Liver (tissue), 9 donors: Measurements from ENCODE around the gene LRRD1. TPM values are rescaled to one million over a fixed set of nuclear protein-coding genes. Genes with fewer than 3 reads are reported as not detected.

Source experiments
- DNase-seq: peaks from one replicate; pipeline ENCODE4 v3.0.0-alpha.2; 2017; ENCODE audit warnings: low spot score
- H3K27ac ChIP-seq, 2 donors: one replicate each; pipeline ENCODE4 v1.7.0; 2013; ENCODE audit warnings: inconsistent platforms in 2 of 2, low read length in 2 of 2, control low read depth in 1 of 2, low read depth in 1 of 2, mild to moderate bottlenecking in 1 of 2
- H3K27me3 ChIP-seq, 4 donors: one replicate each; pipeline versions ENCODE4 v1.6.1 to v1.7.0; 2013; ENCODE audit warnings: low read length in 3 of 4, inconsistent platforms in 1 of 4, mild to moderate bottlenecking in 1 of 4, moderate library complexity in 1 of 4; ENCODE audit not compliant: control insufficient read depth in 4 of 4, insufficient read depth in 4 of 4
- H3K36me3 ChIP-seq, 4 donors: one replicate each; pipeline versions ENCODE4 v1.6.1 to v1.7.0; 2013; ENCODE audit warnings: low read length in 3 of 4, mild to moderate bottlenecking in 3 of 4, low read depth in 1 of 4, moderate library complexity in 1 of 4; ENCODE audit not compliant: control insufficient read depth in 4 of 4, insufficient read depth in 3 of 4
- H3K4me1 ChIP-seq, 4 donors: one replicate each; pipeline versions ENCODE4 v1.6.1 to v1.7.0; 2013; ENCODE audit warnings: low read length in 3 of 4, mild to moderate bottlenecking in 3 of 4, moderate library complexity in 1 of 4; ENCODE audit not compliant: control insufficient read depth in 4 of 4, insufficient read depth in 4 of 4
- H3K4me3 ChIP-seq, 3 donors: one replicate each; pipeline versions ENCODE4 v1.6.1 to v1.7.0; 2013; ENCODE audit warnings: low read length in 3 of 3, control low read depth in 1 of 3, low read depth in 1 of 3, mild to moderate bottlenecking in 1 of 3
- H3K9ac ChIP-seq, 2 donors: one replicate each; pipeline ENCODE4 v1.7.0; 2013; ENCODE audit warnings: low read length in 2 of 2, mild to moderate bottlenecking in 2 of 2, moderate library complexity in 2 of 2, control low read depth in 1 of 2, low read depth in 1 of 2
- H3K9me3 ChIP-seq, 4 donors: one replicate each; pipeline versions ENCODE4 v1.6.1 to v1.7.0; 2013; ENCODE audit warnings: low read length in 3 of 4; ENCODE audit not compliant: control insufficient read depth in 4 of 4
- CTCF ChIP-seq: fragments of 150-350 bp; IDR thresholded peaks from 2 replicates; pipeline ENCODE4 v1.5.1; 2017; ENCODE audit warnings: improper control_type of control experiment, low read depth, low read length; ENCODE audit not compliant: missing input control
- EGR1 ChIP-seq, 2 donors: IDR thresholded peaks; 2 replicates each; pipeline ENCODE4 v1.6.1; 2016 to 2018; ENCODE audit warnings: antibody characterized with exemption in 2 of 2, low read depth in 2 of 2
- FOXA1 ChIP-seq: IDR thresholded peaks from 2 replicates; pipeline ENCODE4 v1.6.1; 2016; ENCODE audit warnings: antibody characterized with exemption
- FOXA2 ChIP-seq: IDR thresholded peaks from 2 replicates; pipeline ENCODE4 v1.6.1; 2016; ENCODE audit warnings: antibody characterized with exemption
- GABPA ChIP-seq, 2 donors: IDR thresholded peaks in 1 of 2; conservative IDR thresholded peaks in 1 of 2; 2 replicates each; pipeline ENCODE4 v1.6.1; 2016; ENCODE audit warnings: antibody characterized with exemption in 2 of 2, mild to moderate bottlenecking in 1 of 2, moderate library complexity in 1 of 2
- HNF4A ChIP-seq, 2 donors: conservative IDR thresholded peaks; 2 replicates each; pipeline ENCODE4 v1.6.1; 2016; ENCODE audit warnings: antibody characterized with exemption in 2 of 2, mild to moderate bottlenecking in 2 of 2
- HNF4G ChIP-seq: IDR thresholded peaks from 2 replicates; pipeline ENCODE4 v1.6.1; 2016; ENCODE audit warnings: antibody characterized with exemption
- JUND ChIP-seq, 2 donors: IDR thresholded peaks; 2 replicates each; pipeline ENCODE4 v1.6.1; 2016; ENCODE audit warnings: antibody characterized with exemption in 2 of 2
- MAX ChIP-seq: IDR thresholded peaks from 2 replicates; pipeline ENCODE4 v1.6.1; 2016; ENCODE audit warnings: antibody characterized with exemption
- NR2F2 ChIP-seq: IDR thresholded peaks from 2 replicates; pipeline ENCODE4 v1.6.1; 2016; ENCODE audit warnings: antibody characterized with exemption
- RAD21 ChIP-seq, 2 donors: IDR thresholded peaks; 2 replicates each; pipeline ENCODE4 v1.6.1; 2016; ENCODE audit warnings: antibody characterized with exemption in 2 of 2, mild to moderate bottlenecking in 2 of 2
- RXRA ChIP-seq, 2 donors: IDR thresholded peaks; 2 replicates each; pipeline ENCODE4 v1.6.1; 2017 to 2018; ENCODE audit warnings: antibody characterized with exemption in 2 of 2, mild to moderate bottlenecking in 1 of 2
- SP1 ChIP-seq: IDR thresholded peaks from 2 replicates; pipeline ENCODE4 v1.6.1; 2018; ENCODE audit warnings: antibody characterized with exemption, mild to moderate bottlenecking
- TAF1 ChIP-seq: conservative IDR thresholded peaks from 2 replicates; pipeline ENCODE4 v1.6.1; 2016; ENCODE audit warnings: antibody characterized with exemption, mild to moderate bottlenecking
- YY1 ChIP-seq: IDR thresholded peaks from 2 replicates; pipeline ENCODE4 v1.6.1; 2016; ENCODE audit warnings: antibody characterized with exemption, mild to moderate bottlenecking
- ZBTB33 ChIP-seq: IDR thresholded peaks from 2 replicates; pipeline ENCODE4 v1.6.1; 2016; ENCODE audit warnings: antibody characterized with exemption
- WGBS: extraction: QIAGEN DNeasy Blood & Tissue Kit; methylation state at CpG from one replicate; pipeline ENCODE4 v1.1.7; 2013; 5-methylcytosine and 5-hydroxymethylcytosine counted together
- polyA plus RNA-seq, 2 donors: library from polyadenylated mRNA; stranded (reverse) in 1 of 2; unstranded in 1 of 2; fragments of 200-250 nt in 1 of 2; fragments of >200 nt in 1 of 2; fragmentation: Nextera tagmentation in 1 of 2; extraction: Ambion mirVana in 1 of 2; gene quantifications; one replicate each; pipeline versions ENCODE4 v1.2.1 to v1.2.3, GENCODE V29; 2013 to 2015
- total RNA-seq, 2 donors: library from RNA; depleted of rRNA; stranded (reverse); fragments of >200 nt; gene quantifications; one replicate each; pipeline ENCODE4 v1.2.3, GENCODE V29; 2014
- TF ChIP-seq, protein P1 (sequence below): IDR thresholded peaks from 2 replicates; pipeline ENCODE4 v1.6.1; 2016; ENCODE audit warnings: antibody characterized with exemption, mild to moderate bottlenecking
- TF ChIP-seq, protein P2 (sequence below): IDR thresholded peaks from 2 replicates; pipeline ENCODE4 v1.6.1; 2016; ENCODE audit warnings: antibody characterized with exemption
- donor health status: healthy.
- donor health status: healthy.
- donor health status: healthy.
- donor health status: healthy.
- donor health status: healthy.

The LRRD1 gene
- total and polyA plus RNA-seq, 4 donors, result not detected

GRCh38 chr7:92133737-92134270 lies 45.1 kb downstream of the LRRD1 start:
- H3K4me1 ChIP-seq, result peaks cover 2 to 25% (median 13%) of the 10 kb centered on the region in 4 donors
- WGBS, result under 1% methylated on average over 42 of the region's 42 CpGs
- peak; percentile 84 for DNase-seq

More at GRCh38 chr7:92133737-92134270, 45.1 kb downstream of the LRRD1 start:
- peak overlapping the region; percentile 91 to 97 for H3K27ac ChIP-seq
- H3K27me3 ChIP-seq, result no peaks in the 10 kb centered on the region
- H3K9me3 ChIP-seq, result no peaks in the 10 kb centered on the region
- peak overlapping the region; percentile 88 to 92 for H3K9ac ChIP-seq
- H3K36me3 ChIP-seq, result peaks cover 5 to 12% (median 10%) of the 10 kb centered on the region in 4 donors
- H3K4me3 ChIP-seq, result peak overlapping the region; percentile 71 to 93 (median 93)
- TF ChIP-seq FOXA2, result no peak
- TF ChIP-seq SP1, result no peak
- no peak for TF ChIP-seq RXRA (IDR thresholded peaks at IDR 0.05)
- TF ChIP-seq RAD21 (IDR thresholded peaks at IDR 0.05), result peak in 1 of 2 donors; percentile 38
- TF ChIP-seq MAX, result no peak
- no peak for TF ChIP-seq HNF4A (conservative IDR thresholded peaks at IDR 0.05)
- peak; percentile 61 for TF ChIP-seq CTCF
- peak; percentile 19 for TF ChIP-seq YY1
- no peak for TF ChIP-seq EGR1 (IDR thresholded peaks at IDR 0.05; ENCODE audit: low read depth in 2 of 2)
- no peak for TF ChIP-seq HNF4G
- TF ChIP-seq, protein P1, sequence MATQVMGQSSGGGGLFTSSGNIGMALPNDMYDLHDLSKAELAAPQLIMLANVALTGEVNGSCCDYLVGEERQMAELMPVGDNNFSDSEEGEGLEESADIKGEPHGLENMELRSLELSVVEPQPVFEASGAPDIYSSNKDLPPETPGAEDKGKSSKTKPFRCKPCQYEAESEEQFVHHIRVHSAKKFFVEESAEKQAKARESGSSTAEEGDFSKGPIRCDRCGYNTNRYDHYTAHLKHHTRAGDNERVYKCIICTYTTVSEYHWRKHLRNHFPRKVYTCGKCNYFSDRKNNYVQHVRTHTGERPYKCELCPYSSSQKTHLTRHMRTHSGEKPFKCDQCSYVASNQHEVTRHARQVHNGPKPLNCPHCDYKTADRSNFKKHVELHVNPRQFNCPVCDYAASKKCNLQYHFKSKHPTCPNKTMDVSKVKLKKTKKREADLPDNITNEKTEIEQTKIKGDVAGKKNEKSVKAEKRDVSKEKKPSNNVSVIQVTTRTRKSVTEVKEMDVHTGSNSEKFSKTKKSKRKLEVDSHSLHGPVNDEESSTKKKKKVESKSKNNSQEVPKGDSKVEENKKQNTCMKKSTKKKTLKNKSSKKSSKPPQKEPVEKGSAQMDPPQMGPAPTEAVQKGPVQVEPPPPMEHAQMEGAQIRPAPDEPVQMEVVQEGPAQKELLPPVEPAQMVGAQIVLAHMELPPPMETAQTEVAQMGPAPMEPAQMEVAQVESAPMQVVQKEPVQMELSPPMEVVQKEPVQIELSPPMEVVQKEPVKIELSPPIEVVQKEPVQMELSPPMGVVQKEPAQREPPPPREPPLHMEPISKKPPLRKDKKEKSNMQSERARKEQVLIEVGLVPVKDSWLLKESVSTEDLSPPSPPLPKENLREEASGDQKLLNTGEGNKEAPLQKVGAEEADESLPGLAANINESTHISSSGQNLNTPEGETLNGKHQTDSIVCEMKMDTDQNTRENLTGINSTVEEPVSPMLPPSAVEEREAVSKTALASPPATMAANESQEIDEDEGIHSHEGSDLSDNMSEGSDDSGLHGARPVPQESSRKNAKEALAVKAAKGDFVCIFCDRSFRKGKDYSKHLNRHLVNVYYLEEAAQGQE, result no peak
- no peak for TF ChIP-seq JUND (IDR thresholded peaks at IDR 0.05)
- TF ChIP-seq, protein P2, sequence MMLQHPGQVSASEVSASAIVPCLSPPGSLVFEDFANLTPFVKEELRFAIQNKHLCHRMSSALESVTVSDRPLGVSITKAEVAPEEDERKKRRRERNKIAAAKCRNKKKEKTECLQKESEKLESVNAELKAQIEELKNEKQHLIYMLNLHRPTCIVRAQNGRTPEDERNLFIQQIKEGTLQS, result no peak
- TF ChIP-seq TAF1, result no peak
- TF ChIP-seq FOXA1, result no peak
- no peak for TF ChIP-seq NR2F2
- TF ChIP-seq GABPA (IDR thresholded peaks at IDR 0.05 in 1 of 2, conservative IDR thresholded peaks at IDR 0.05 in 1 of 2), result no peak
- no peak for TF ChIP-seq ZBTB33
